WTC11 (cell line): ENCODE data around the gene TMEM198. TPM values are rescaled to one million over a fixed set of nuclear protein-coding genes. Genes with fewer than 3 reads are reported as not detected.

Source experiments
- ATF2 ChIP-seq: sonication (generic); formaldehyde crosslinking; IDR thresholded peaks from 2 replicates; pipeline ENCODE4 v1.8.1; 2022; ENCODE audit warnings: low read depth, missing genetic modification reagents, borderline replicate concordance
- ATF6 ChIP-seq: sonication (generic); formaldehyde crosslinking; IDR thresholded peaks from 2 replicates; pipeline ENCODE4 v1.8.1; 2023; ENCODE audit warnings: mild to moderate bottlenecking, missing genetic modification reagents
- CDX4 ChIP-seq: fragments of 250-450 bp; sonication (Bioruptor Pico); IDR thresholded peaks from 2 replicates; pipeline ENCODE4 v1.9.0; 2021; ENCODE audit warnings: moderate library complexity, mild to moderate bottlenecking, inconsistent platforms, borderline replicate concordance
- CREM ChIP-seq: sonication (generic); formaldehyde crosslinking; IDR thresholded peaks from 2 replicates; pipeline ENCODE4 v1.8.1; 2022; ENCODE audit warnings: mild to moderate bottlenecking, missing genetic modification reagents, moderate library complexity
- E2F1 ChIP-seq: sonication (generic); formaldehyde crosslinking; IDR thresholded peaks from 2 replicates; pipeline ENCODE4 v1.8.0; 2022; ENCODE audit warnings: mild to moderate bottlenecking, missing genetic modification reagents
- E2F4 ChIP-seq: sonication (generic); formaldehyde crosslinking; IDR thresholded peaks from 2 replicates; pipeline ENCODE4 v1.8.1; 2022; ENCODE audit warnings: low read depth, mild to moderate bottlenecking, moderate library complexity, missing genetic modification reagents, borderline replicate concordance
- FOXP1 ChIP-seq: sonication (generic); formaldehyde crosslinking; IDR thresholded peaks from 2 replicates; pipeline ENCODE4 v1.8.0; 2022; ENCODE audit warnings: missing genetic modification reagents, mild to moderate bottlenecking, moderate library complexity, borderline replicate concordance
- GRHL2 ChIP-seq: fragments of 250-450 bp; sonication (Bioruptor Pico); IDR thresholded peaks from 2 replicates; pipeline ENCODE4 v1.8.0; 2022; ENCODE audit warnings: mild to moderate bottlenecking, moderate library complexity; ENCODE audit not compliant: insufficient replicate concordance, severe bottlenecking
- HMGA2 ChIP-seq: fragments of 250-450 bp; sonication (Bioruptor Pico); IDR thresholded peaks from 2 replicates; pipeline ENCODE4 v1.4.0; 2021; ENCODE audit warnings: mild to moderate bottlenecking, moderate library complexity
- IRF1 ChIP-seq: sonication (generic); formaldehyde crosslinking; IDR thresholded peaks from 2 replicates; pipeline ENCODE4 v1.8.0; 2023; ENCODE audit warnings: missing genetic modification reagents
- JUN ChIP-seq: sonication (generic); formaldehyde crosslinking; IDR thresholded peaks from 2 replicates; pipeline ENCODE4 v1.8.0; 2023; ENCODE audit warnings: mild to moderate bottlenecking, missing genetic modification reagents
- MAX ChIP-seq: sonication (generic); formaldehyde crosslinking; IDR thresholded peaks from 2 replicates; pipeline ENCODE4 v1.8.0; 2022; ENCODE audit warnings: mild to moderate bottlenecking, missing genetic modification reagents
- NFATC4 ChIP-seq: fragments of 250-450 bp; sonication (Bioruptor Pico); IDR thresholded peaks from 2 replicates; pipeline ENCODE4 v1.9.0; 2021; ENCODE audit warnings: mild to moderate bottlenecking
- NFE2L1 ChIP-seq: sonication (generic); formaldehyde crosslinking; IDR thresholded peaks from 2 replicates; pipeline ENCODE4 v1.8.1; 2023; ENCODE audit warnings: missing genetic modification reagents
- RORB ChIP-seq: fragments of 250-450 bp; sonication (Bioruptor Pico); IDR thresholded peaks from 2 replicates; pipeline ENCODE4 v1.9.0; 2021; ENCODE audit warnings: mild to moderate bottlenecking
- SMAD3 ChIP-seq: sonication (generic); formaldehyde crosslinking; IDR thresholded peaks from 2 replicates; pipeline ENCODE4 v1.8.0; 2022; ENCODE audit warnings: missing genetic modification reagents, mild to moderate bottlenecking, borderline replicate concordance
- ZNF219 ChIP-seq: sonication (generic); formaldehyde crosslinking; IDR thresholded peaks from 2 replicates; pipeline ENCODE4 v1.8.0; 2023; ENCODE audit warnings: missing genetic modification reagents, mild to moderate bottlenecking, borderline replicate concordance
- ZNF232 ChIP-seq: sonication (generic); formaldehyde crosslinking; IDR thresholded peaks from 2 replicates; pipeline ENCODE4 v1.8.0; 2022; ENCODE audit warnings: mild to moderate bottlenecking, missing genetic modification reagents
- ZNF396 ChIP-seq: fragments of 250-450 bp; sonication (Bioruptor Pico); IDR thresholded peaks from 2 replicates; pipeline ENCODE4 v1.8.0; 2021; ENCODE audit warnings: mild to moderate bottlenecking, moderate library complexity, borderline replicate concordance
- ZNF416 ChIP-seq: fragments of 250-450 bp; sonication (Bioruptor Pico); IDR thresholded peaks from 2 replicates; pipeline ENCODE4 v1.9.0; 2021; ENCODE audit warnings: mild to moderate bottlenecking, inconsistent platforms
- ZNF512 ChIP-seq: sonication (generic); formaldehyde crosslinking; IDR thresholded peaks from 2 replicates; pipeline ENCODE4 v1.8.1; 2022; ENCODE audit warnings: missing genetic modification reagents, borderline replicate concordance
- ZNF532 ChIP-seq: fragments of 250-450 bp; sonication (Bioruptor Pico); IDR thresholded peaks from 2 replicates; pipeline ENCODE4 v1.9.0; 2021; ENCODE audit warnings: mild to moderate bottlenecking, borderline replicate concordance
- ZSCAN18 ChIP-seq: fragments of 250-450 bp; sonication (Bioruptor Pico); IDR thresholded peaks from 2 replicates; pipeline ENCODE4 v2.1.2; 2022; ENCODE audit warnings: mild to moderate bottlenecking, moderate library complexity
- total RNA-seq: library from RNA; stranded (reverse); gene quantifications from 3 replicates; pipeline ENCODE4 v1.2.3, GENCODE V29; 2021

The TMEM198 gene
- total RNA-seq, 1 experiment from 2014 or later, result 7.1 TPM

- no peak for TF ChIP-seq ATF2 (CRISPR knock-in tag)
- TF ChIP-seq NFE2L1, result 0 out of 2 replicates have a peak, but pooled peaks have one; percentile 65
- TF ChIP-seq JUN (CRISPR knock-in tag), result no peak
- TF ChIP-seq NFATC4 (CRISPR knock-in tag), result no peak
- no peak for TF ChIP-seq SMAD3
- no peak for TF ChIP-seq IRF1 (CRISPR knock-in tag)
- no peak for TF ChIP-seq HMGA2 (CRISPR knock-in tag)
- TF ChIP-seq GRHL2 (CRISPR knock-in tag), result no peak
- TF ChIP-seq CDX4 (CRISPR knock-in tag), result no peak
- 0 out of 2 replicates have a peak, but pooled peaks have one; percentile 53 for TF ChIP-seq CREM (CRISPR knock-in tag)
- no peak for TF ChIP-seq ZNF532 (CRISPR knock-in tag)
- TF ChIP-seq E2F4 (CRISPR knock-in tag), result no peak
- no peak for TF ChIP-seq ZNF396 (CRISPR knock-in tag)
- no peak for TF ChIP-seq ZNF219
- TF ChIP-seq RORB, result no peak
- TF ChIP-seq ZNF512, result no peak
- no peak for TF ChIP-seq ZSCAN18 (CRISPR knock-in tag)
- TF ChIP-seq FOXP1 (CRISPR knock-in tag), result peak; percentile 35; the same call in 1 of the 2 replicates
- TF ChIP-seq E2F1, result no peak
- no peak for TF ChIP-seq ATF6 (CRISPR knock-in tag)
- TF ChIP-seq ZNF232 (CRISPR knock-in tag), result no peak
- peak; percentile 65; the same call in 1 of the 2 replicates for TF ChIP-seq MAX (CRISPR knock-in tag)
- no peak for TF ChIP-seq ZNF416
Observed at GRCh38 chr2:219506802-219507526, 36.9 kb upstream of the TMEM198 start (continued).
